ENCODE data around the gene SNX17. TPM values are rescaled to one million over a fixed set of nuclear protein-coding genes. Genes with fewer than 3 reads are reported as not detected.

Gene SNX17
- total RNA-seq, 1 donor from 2014 or later: 69.9 TPM

GRCh38 chr2:27390822-27391679 lies 20.6 kb downstream of the SNX17 start:
- Mint-ChIP-seq H3K9me3 (ENCODE audit: unreplicated experiment) (no peaks in the 10 kb centered on the region), H3K27me3 (ENCODE audit: low read depth, unreplicated experiment) (no peaks in the 10 kb centered on the region), H3K4me3 (ENCODE audit: unreplicated experiment) (no peak overlapping the region), H3K4me1 (ENCODE audit: low read depth, unreplicated experiment) (no peaks in the 10 kb centered on the region), H3K36me3 (ENCODE audit: low read depth, unreplicated experiment) (peaks cover 12% of the 10 kb centered on the region), H3K27ac (ENCODE audit: unreplicated experiment) (no peak overlapping the region)
- Histone ChIP-seq H3K4me2 (ENCODE audit: low read length) (no peak overlapping the region), H3K9me3 (ENCODE audit: insufficient read depth, low read depth, low read length) (no peaks in the 10 kb centered on the region), H2AFZ (ENCODE audit: low read depth, low read length) (no peak overlapping the region), H4K20me1 (ENCODE audit: insufficient read depth, low read length) (peaks cover 37% of the 10 kb centered on the region), H3K27me3 (ENCODE audit: insufficient read depth, low read length) (no peaks in the 10 kb centered on the region), H3K9ac (ENCODE audit: low read length) (no peak overlapping the region), H3K27ac (ENCODE audit: low read depth, low read length) (no peak overlapping the region), H3K4me1 (ENCODE audit: insufficient read depth, low read length) (no peaks in the 10 kb centered on the region), H3K79me2 (ENCODE audit: insufficient read depth, low read length) (peaks cover 86% of the 10 kb centered on the region), H3K4me3 (ENCODE audit: insufficient read depth, low read depth, low read length) (no peak overlapping the region), H3K36me3 (ENCODE audit: insufficient read depth, low read length) (peaks cover 5% of the 10 kb centered on the region)
- TF ChIP-seq EZH2 (IDR thresholded peaks at IDR 0.05; ENCODE audit: insufficient read depth, low read length): no peak
- TF ChIP-seq CTCF (IDR thresholded peaks at IDR 0.05; ENCODE audit: insufficient read depth, low read depth, low read length): no peak
- FAIRE-seq: no peak
- DNase-seq (ENCODE audit: low read depth): no peak

- Mint-ChIP-seq H3K4me3 (ENCODE audit: unreplicated experiment) (no peak overlapping the region), H3K9me3 (ENCODE audit: unreplicated experiment) (no peaks in the 10 kb centered on the region), H3K36me3 (ENCODE audit: low read depth, unreplicated experiment) (peaks cover 12% of the 10 kb centered on the region), H3K4me1 (ENCODE audit: low read depth, unreplicated experiment) (no peaks in the 10 kb centered on the region), H3K27ac (ENCODE audit: unreplicated experiment) (no peak overlapping the region), H3K27me3 (ENCODE audit: low read depth, unreplicated experiment) (no peaks in the 10 kb centered on the region)
- DNase-seq (ENCODE audit: low read depth) (no peak), FAIRE-seq (no peak)
- peaks cover 51% of the 10 kb centered on the region for H4K20me1 ChIP-seq (ENCODE audit: insufficient read depth, low read length)
- H3K9me3 ChIP-seq (ENCODE audit: insufficient read depth, low read depth, low read length): no peaks in the 10 kb centered on the region
- no peaks in the 10 kb centered on the region for H3K36me3 ChIP-seq (ENCODE audit: insufficient read depth, low read length)
- TF ChIP-seq EZH2 (IDR thresholded peaks at IDR 0.05; ENCODE audit: insufficient read depth, low read length) (no peak), CTCF (IDR thresholded peaks at IDR 0.05; ENCODE audit: insufficient read depth, low read depth, low read length) (no peak)
- H2AFZ ChIP-seq (ENCODE audit: low read depth, low read length): no peak overlapping the region
- no peaks in the 10 kb centered on the region for H3K4me1 ChIP-seq (ENCODE audit: insufficient read depth, low read length)
- H3K27me3 ChIP-seq (ENCODE audit: insufficient read depth, low read length): no peaks in the 10 kb centered on the region
- H3K79me2 ChIP-seq (ENCODE audit: insufficient read depth, low read length): peaks cover 96% of the 10 kb centered on the region
- no peak overlapping the region for H3K9ac ChIP-seq (ENCODE audit: low read length)
- no peak overlapping the region for H3K4me3 ChIP-seq (ENCODE audit: insufficient read depth, low read depth, low read length)
- H3K27ac ChIP-seq (ENCODE audit: low read depth, low read length): no peak overlapping the region
- H3K4me2 ChIP-seq (ENCODE audit: low read length): no peak overlapping the region
Observed at GRCh38 chr2:27393225-27393624, 22.8 kb downstream of the SNX17 start.

GRCh38 chr2:27398962-27399361 lies 28.5 kb downstream of the SNX17 start:
- no peaks in the 10 kb centered on the region for H3K9me3 ChIP-seq (ENCODE audit: insufficient read depth, low read depth, low read length)
- Mint-ChIP-seq H3K4me1 (ENCODE audit: low read depth, unreplicated experiment) (peaks cover 5% of the 10 kb centered on the region), H3K27ac (ENCODE audit: unreplicated experiment) (no peak overlapping the region), H3K27me3 (ENCODE audit: low read depth, unreplicated experiment) (no peaks in the 10 kb centered on the region), H3K4me3 (ENCODE audit: unreplicated experiment) (no peak overlapping the region), H3K9me3 (ENCODE audit: unreplicated experiment) (no peaks in the 10 kb centered on the region), H3K36me3 (ENCODE audit: low read depth, unreplicated experiment) (no peaks in the 10 kb centered on the region)
- H3K4me3 ChIP-seq (ENCODE audit: insufficient read depth, low read depth, low read length): no peak overlapping the region
- H3K36me3 ChIP-seq (ENCODE audit: insufficient read depth, low read length): peaks cover 5% of the 10 kb centered on the region
- no peak overlapping the region for H3K27ac ChIP-seq (ENCODE audit: low read depth, low read length)
- no peaks in the 10 kb centered on the region for H3K27me3 ChIP-seq (ENCODE audit: insufficient read depth, low read length)
- no peak overlapping the region for H2AFZ ChIP-seq (ENCODE audit: low read depth, low read length)
- DNase-seq (ENCODE audit: low read depth): no peak
- H3K4me2 ChIP-seq (ENCODE audit: low read length): no peak overlapping the region
- no peak for TF ChIP-seq EZH2 (IDR thresholded peaks at IDR 0.05; ENCODE audit: insufficient read depth, low read length)
- no peak for TF ChIP-seq CTCF (IDR thresholded peaks at IDR 0.05; ENCODE audit: insufficient read depth, low read depth, low read length)
- peaks cover 99% of the 10 kb centered on the region for H3K79me2 ChIP-seq (ENCODE audit: insufficient read depth, low read length)
- FAIRE-seq: no peak
- no peaks in the 10 kb centered on the region for H3K4me1 ChIP-seq (ENCODE audit: insufficient read depth, low read length)
- H4K20me1 ChIP-seq (ENCODE audit: insufficient read depth, low read length): peaks cover 69% of the 10 kb centered on the region
- H3K9ac ChIP-seq (ENCODE audit: low read length): no peak overlapping the region
